GM18508 (cell line): Measurements from ENCODE around the gene BCAS4.
"Not testable (repeated sequence)": the region's sequence is repeated elsewhere in the genome, so short reads cannot be mapped to it uniquely, and the experiment has no call there.

Source experiments
- ATAC-seq: cut with Tn5 transposase; IDR thresholded peaks from one replicate; pipeline ENCODE4 v1.9.1; 2021; ENCODE audit warnings: moderate number of reproducible peaks; ENCODE audit not compliant: insufficient read depth, unreplicated experiment

Gene BCAS4

DNA sequence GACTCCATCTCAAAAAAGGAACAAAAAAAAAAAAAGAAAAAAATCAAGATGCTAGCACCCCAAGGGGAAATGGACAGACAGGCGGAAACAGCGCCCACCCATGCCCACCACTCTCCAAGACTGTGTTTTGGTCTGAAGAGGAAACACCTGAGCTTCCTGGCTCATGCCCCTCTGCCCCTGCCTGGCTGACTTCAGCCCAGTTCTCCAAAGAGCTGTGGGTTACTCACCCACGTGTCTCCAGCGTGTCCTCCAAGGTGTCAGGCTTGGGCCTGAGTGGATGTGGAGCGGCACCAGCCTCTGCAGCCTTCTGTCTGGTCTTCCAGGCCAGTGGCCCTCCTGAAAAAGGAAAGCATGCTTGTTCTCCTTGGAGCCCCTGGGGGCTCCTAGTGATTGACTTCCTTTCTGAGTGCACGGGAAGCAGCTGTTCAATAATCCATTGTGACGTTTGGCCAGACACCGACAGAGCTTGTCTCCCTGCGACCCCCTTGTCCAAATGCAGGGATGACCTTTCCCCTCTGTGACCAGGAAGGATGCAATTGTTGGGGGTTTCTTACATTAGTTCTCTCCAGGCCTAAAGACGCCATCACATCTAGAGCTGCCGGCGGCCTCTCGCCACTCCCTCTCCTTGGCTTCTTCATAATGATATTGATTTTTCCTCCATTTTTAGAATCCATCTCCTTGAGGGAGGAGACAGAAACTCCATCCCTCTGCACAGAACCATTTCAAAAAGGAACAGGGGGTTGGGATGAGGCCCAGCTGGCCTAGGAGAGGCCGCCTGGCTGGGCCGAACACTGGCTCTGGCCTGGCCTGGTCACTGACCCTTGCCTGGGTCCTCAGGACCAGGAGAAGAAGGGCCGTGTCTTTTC is 77.9 kb downstream of the BCAS4 start:
- no peak for ATAC-seq

GRCh38 chr20:50873585-50873984 is 78.7 kb downstream of the BCAS4 start:
- ATAC-seq: no peak

- no peak for ATAC-seq
These were observed 79.4 kb downstream of the BCAS4 start for GRCh38 chr20:50874111-50874757.

GRCh38 chr20:50874758-50875665 is 80.2 kb downstream of the BCAS4 start:
- no peak for ATAC-seq

GRCh38 chr20:50876063-50876685 is 81.3 kb downstream of the BCAS4 start:
- ATAC-seq: no peak

GRCh38 chr20:50876816-50877215 is 82.0 kb downstream of the BCAS4 start:
- ATAC-seq: no peak

DNA sequence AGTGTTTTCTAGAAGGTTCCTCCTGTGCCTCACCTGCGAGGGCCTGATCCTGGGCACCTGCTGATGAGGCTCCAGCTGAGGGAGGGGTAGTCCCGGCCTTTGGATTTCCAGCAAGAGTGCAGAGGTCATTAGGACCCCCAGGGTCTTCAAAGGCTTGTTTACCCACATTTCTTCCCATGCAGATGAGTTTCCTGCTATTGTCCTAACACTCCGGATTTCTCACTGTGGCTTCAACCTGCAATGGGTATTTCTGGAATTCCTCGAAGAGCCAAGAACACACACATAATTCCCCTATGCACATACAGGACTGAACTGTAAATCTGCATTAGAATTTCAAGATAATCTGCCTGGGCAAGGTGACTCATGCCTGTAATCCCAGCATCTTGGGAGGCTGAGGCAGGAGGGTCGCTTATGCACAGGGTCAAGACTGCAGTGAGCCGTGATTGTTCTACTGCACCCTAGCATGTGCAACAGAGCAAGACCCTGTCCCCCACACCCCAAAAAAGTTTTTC is 82.4 kb downstream of the BCAS4 start:
- no peak for ATAC-seq

DNA sequence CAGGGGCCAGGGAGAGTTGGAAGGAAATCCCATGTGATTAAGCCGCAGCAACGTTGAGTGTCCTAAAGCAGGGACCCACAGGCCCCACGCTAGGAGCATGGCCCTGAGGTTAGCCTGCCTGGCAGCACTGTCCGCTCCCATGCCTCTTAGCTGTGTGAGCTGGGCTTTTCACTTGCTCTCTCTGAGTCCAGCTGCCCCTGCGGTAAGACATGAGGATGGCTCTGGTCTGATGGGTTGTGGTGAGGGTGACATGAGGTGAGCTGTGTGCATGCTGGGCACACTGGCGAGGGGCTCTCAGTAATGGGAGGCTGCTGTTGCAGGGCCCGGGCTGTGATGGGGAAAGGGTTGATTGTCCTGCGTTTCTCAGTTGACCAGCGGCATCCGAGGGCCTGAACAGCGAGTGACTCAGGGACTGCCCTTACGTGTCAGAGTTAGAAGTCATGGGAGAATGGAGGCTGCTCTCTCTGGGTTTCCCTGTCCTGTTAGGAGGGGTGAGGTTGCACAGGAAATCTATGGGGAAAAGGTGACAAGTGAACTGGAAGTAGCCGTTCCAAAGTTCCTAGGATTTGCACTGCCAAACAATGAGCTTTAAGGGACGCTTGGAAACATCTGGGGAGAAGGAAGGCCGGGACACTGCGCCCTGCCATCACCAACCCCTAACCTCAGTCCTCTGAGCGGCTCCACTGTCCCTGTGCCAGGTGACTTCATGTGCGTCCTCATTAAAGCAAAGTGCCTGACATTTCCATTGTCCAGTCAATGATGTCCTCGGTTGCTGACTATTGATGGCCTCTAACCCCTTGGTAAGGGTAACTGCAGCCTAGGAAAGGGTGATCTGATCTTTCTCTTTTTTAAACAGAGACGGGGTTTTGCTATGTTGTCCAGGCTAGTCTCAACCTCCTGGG is 85.0 kb downstream of the BCAS4 start:
- ATAC-seq: no peak

DNA sequence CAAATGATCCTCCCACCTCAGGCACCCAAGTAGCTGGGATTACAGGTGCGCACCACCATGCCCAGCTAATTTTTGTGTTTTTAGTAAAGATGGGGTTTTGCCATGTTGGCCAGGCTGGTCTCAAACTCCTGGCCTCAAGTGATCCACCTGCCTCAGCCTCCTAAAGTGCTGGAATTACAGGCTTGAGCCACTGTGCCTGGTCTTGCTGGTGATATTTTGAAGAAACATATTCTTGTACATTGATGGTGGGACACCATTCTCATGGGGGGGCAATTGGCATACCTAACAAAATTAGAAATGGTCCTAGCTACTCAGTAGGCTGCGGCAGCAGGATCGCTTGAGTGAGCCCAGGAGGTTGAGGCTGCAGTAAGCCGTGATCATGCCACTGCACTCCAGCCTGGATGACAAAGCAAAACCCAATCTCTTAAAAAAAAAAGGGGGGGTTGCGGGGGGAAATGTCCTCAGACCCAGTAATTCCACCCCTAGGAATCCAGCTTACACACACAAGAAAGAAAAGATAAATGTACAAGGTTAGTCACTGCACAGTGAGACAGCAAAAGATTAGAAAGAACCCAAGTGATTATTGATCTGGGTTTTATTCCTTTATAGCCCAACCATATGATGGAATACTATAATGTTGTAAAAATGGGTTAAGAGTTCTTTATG is 87.0 kb downstream of the BCAS4 start:
- ATAC-seq: not testable (repeated sequence)

GRCh38 chr20:50883856-50884255 is 89.0 kb downstream of the BCAS4 start:
- ATAC-seq: no peak

GRCh38 chr20:50885068-50885467 is 90.2 kb downstream of the BCAS4 start:
- ATAC-seq: no peak

GRCh38 chr20:50885781-50886180 is 90.9 kb downstream of the BCAS4 start:
- ATAC-seq: no peak

- ATAC-seq: no peak
These were observed 91.4 kb downstream of the BCAS4 start for GRCh38 chr20:50886184-50886790.

DNA sequence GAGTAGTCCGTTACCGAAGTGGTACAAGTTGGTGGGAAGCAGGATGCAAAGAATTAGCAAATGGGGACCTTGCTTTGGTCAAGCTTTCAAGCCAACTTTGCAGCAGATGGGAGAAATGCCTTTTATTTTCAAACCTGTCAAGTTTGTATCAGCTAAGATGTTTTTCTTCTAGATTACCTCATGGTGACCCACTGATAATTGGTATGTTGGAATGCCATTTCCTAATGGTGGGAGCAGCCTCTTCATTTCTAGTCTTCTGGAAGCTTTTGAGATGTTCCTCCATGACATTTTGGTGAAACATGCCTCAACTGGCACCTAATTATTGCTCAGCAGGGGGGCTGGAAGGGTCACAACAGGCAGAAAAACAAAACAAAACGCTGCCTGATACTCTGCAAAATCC is 92.7 kb downstream of the BCAS4 start:
- no peak for ATAC-seq

DNA sequence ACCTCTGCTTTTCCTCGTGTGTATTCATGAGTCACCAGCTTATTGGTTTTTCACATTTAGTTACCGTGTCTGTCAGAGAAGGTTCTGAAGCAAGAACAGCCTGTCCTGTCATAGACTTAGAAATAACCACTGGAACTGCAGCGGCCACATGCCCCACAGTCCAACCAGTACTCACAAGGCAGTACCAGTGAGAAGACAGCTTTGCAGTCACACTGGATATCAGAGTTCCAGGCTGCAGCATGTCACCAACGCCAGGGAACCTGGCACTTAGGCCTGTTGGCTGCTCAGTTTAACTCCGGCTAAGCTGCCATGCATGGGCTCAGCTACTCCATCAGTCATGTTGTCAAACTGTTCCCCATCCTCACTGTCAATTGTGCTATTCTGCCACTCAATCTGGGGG is 96.3 kb downstream of the BCAS4 start:
- no peak for ATAC-seq

GRCh38 chr20:50892394-50892793 is 97.5 kb downstream of the BCAS4 start:
- no peak for ATAC-seq

- ATAC-seq: no peak
These were observed 98.8 kb downstream of the BCAS4 start for GRCh38 chr20:50893620-50894019.

DNA sequence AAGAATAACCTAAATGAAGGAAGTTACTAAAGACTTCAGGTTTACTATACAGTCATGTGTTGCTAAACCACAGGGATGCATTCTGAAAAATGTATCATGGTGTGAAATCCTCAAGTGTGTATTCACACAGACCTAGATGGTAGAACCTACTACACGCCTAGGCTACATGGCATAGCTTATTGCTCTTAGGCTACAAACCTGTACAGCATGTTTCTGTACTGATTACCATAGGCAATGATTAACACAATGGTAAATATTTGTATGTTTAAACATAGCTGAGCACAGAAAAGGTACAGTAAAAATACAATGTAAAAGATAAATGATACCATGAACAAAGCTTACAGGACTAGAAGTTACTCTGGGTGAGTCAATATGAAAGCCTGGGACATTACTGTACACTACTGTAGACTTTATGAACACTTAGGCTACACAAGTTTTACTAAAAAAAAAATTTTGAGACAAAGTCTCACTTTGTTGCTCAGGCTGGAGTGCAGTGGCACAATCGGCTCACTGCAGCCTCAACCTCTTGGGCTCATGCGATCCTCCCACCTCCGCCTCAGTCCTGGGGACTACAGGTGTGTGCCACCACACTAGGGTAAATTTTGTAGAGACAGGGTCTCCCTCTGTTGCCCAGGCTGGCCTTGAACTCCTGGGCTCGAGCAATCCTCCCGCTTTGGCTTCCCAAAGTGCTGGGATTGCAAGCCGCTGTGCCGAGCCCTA is 100.4 kb downstream of the BCAS4 start:
- ATAC-seq: no peak
